CD4-positive, alpha-beta T cell (primary cell): Measurements from ENCODE around the gene NELFB. TPM values are rescaled to one million over a fixed set of nuclear protein-coding genes. Genes with fewer than 3 reads are reported as not detected.

ENCODE experiments used
- ATAC-seq: fragments of 200-7000 bp; cut with Tn5 transposase; one replicate; pipeline ENCODE4 v1.10.0; 2022; ENCODE audit warnings: mild to moderate bottlenecking; ENCODE audit not compliant: poor library complexity
- CTCF ChIA-PET: fragments of 350-600 bp; sonication (Branson Sonifier 250); formaldehyde crosslinking; loops from one replicate; lab custom pipeline; 2021; ENCODE audit warnings: antibody characterized with exemption, inconsistent platforms; lab: Charles Lee
- POLR2A ChIA-PET: fragments of 350-600 bp; sonication (Branson Sonifier 250); formaldehyde crosslinking; loops from one replicate; lab custom pipeline; 2021; ENCODE audit warnings: antibody characterized with exemption, inconsistent platforms; lab: Charles Lee
- DNase-seq, 14 experiments: peaks; one replicate each; pipeline ENCODE4 v3.0.0-alpha.2; 2013 to 2020; ENCODE audit warnings: mixed read lengths in 2 of 14
- H3K27ac ChIP-seq, 2 donors: one replicate each; pipeline versions ENCODE4 v1.5.1 to v1.7.0; 2013; ENCODE audit warnings: low read length in 2 of 2, low read depth in 1 of 2, mild to moderate bottlenecking in 1 of 2
- H3K27me3 ChIP-seq, 2 experiments: 1 replicate in 1 of 2; 2 replicates in 1 of 2; pipeline versions ENCODE4 v1.6.1 to v1.7.0; 2013; ENCODE audit warnings: low read length in 2 of 2, control low read depth in 1 of 2, mild to moderate bottlenecking in 1 of 2, moderate library complexity in 1 of 2; ENCODE audit not compliant: insufficient read depth in 2 of 2, control insufficient read depth in 1 of 2
- H3K36me3 ChIP-seq: one replicate; pipeline ENCODE4 v1.6.1; 2013; ENCODE audit warnings: low read length, control low read depth; ENCODE audit not compliant: insufficient read depth
- H3K4me1 ChIP-seq: one replicate; pipeline ENCODE4 v1.6.1; 2013; ENCODE audit warnings: low read length, control low read depth; ENCODE audit not compliant: insufficient read depth
- H3K4me3 ChIP-seq: one replicate; pipeline ENCODE4 v1.5.1; 2013; ENCODE audit warnings: mild to moderate bottlenecking, low read length, moderate library complexity
- H3K9me3 ChIP-seq, 2 experiments: 1 replicate in 1 of 2; 2 replicates in 1 of 2; pipeline versions ENCODE4 v1.6.1 to v1.7.0; 2013; ENCODE audit warnings: low read length in 2 of 2, mild to moderate bottlenecking in 2 of 2, control low read depth in 1 of 2, moderate library complexity in 1 of 2; ENCODE audit not compliant: control insufficient read depth in 1 of 2, insufficient read depth in 1 of 2
- H3K27ac Mint-ChIP-seq: one replicate; pipeline ENCODE4 v1.8.0; 2020; ENCODE audit warnings: mixed read lengths
- H3K27me3 Mint-ChIP-seq: one replicate; pipeline ENCODE4 v1.8.0; 2021; ENCODE audit warnings: mixed read lengths
- H3K36me3 Mint-ChIP-seq: one replicate; pipeline ENCODE4 v1.8.0; 2021; ENCODE audit warnings: low read depth, mixed read lengths
- H3K4me1 Mint-ChIP-seq: one replicate; pipeline ENCODE4 v1.8.0; 2021; ENCODE audit warnings: low read depth, mixed read lengths
- H3K4me3 Mint-ChIP-seq: one replicate; pipeline ENCODE4 v1.8.0; 2020; ENCODE audit warnings: mild to moderate bottlenecking, mixed read lengths
- H3K9me3 Mint-ChIP-seq: one replicate; pipeline ENCODE4 v1.8.0; 2020; ENCODE audit warnings: mixed read lengths
- CTCF ChIP-seq: fragments of 200-600 bp; IDR thresholded peaks from one replicate; pipeline ENCODE4 v1.8.0; 2022; ENCODE audit warnings: antibody characterized with exemption, mild to moderate bottlenecking
- intact Hi-C, 2 experiments: fragments of 100-400 bp; cut with DNase I in 1 of 2; cut with micrococcal nuclease in 1 of 2; formaldehyde crosslinking; loops; one replicate each; pipeline versions ENCODE4 v1.15.1 to v1.9.0; 2023 to 2025; cut with DNase I, micrococcal nuclease
- total RNA-seq, 174 experiments: library from RNA in 2 of 174; stranded (reverse) in 2 of 174; gene quantifications; one replicate each; pipeline ENCODE4 v1.2.3 and lab custom pipeline; 2021 to 2026

The NELFB gene
- total RNA-seq, 2 experiments from 2014 or later, result 20.7 to 21.2 TPM

DNA sequence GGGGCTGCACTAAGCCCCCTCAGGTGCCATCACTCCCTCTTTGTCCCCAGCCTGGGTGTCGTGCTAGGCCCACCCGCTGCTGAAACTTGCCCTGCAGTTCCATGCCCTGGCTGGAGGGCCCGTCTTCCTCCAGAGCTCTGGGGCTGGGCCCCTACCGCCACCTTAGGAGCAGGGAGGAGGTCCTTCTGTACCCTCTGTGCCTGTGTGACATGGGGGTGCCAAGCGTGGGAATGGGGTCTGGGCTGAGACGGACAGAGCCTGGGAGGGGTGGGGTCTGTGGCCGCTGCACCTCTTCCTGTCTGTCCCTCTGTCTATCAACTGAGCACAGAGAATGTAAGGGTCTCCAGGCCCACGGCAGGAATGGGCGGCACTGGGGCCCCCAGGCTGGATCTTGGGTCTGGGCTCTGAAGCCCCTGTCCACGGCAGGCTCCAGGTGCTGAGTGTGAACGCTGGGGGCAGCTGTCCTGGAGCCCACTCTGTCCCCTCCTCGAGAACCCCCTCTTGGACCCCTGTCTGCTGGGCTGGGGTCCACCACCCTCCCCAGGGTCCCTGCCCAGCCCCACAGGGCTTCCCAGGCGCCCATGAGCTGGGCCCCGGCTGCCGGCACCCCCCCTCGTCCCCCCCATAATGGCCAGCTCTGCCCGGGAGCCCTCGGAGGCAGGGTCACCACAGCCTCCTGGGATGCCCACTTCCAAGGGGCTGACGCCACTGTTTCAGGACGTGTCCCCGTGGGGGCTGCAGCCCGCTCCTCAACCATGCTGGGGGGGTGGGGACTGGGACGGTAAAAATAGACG lies 62.8 kb downstream of the NELFB start:
- no peak overlapping the region for H3K27ac Mint-ChIP-seq
- POLR2A ChIA-PET, result no interaction called here
- no peaks in the 10 kb centered on the region for H3K4me1 Mint-ChIP-seq
- intact Hi-C loops, result no loop called here
- peaks cover 32% of the 10 kb centered on the region for H3K4me1 ChIP-seq
- H3K27ac ChIP-seq, result no peak overlapping the region
- no peak overlapping the region for H3K4me3 ChIP-seq
- TF ChIP-seq CTCF, result no peak
- no peak for ATAC-seq
- peak in 2 of 14 experiments; percentile 4 to 17 for DNase-seq
- peaks cover 9 to 22% of the 10 kb centered on the region in 2 experiments for H3K27me3 ChIP-seq
- H3K9me3 Mint-ChIP-seq, result no peaks in the 10 kb centered on the region
- peaks cover 0 to 10% of the 10 kb centered on the region in 2 experiments for H3K9me3 ChIP-seq
- no peaks in the 10 kb centered on the region for H3K36me3 Mint-ChIP-seq
- peaks cover 3% of the 10 kb centered on the region for H3K27me3 Mint-ChIP-seq
- H3K36me3 ChIP-seq, result no peaks in the 10 kb centered on the region
- CTCF ChIA-PET, result no interaction called here
- no peak overlapping the region for H3K4me3 Mint-ChIP-seq

DNA sequence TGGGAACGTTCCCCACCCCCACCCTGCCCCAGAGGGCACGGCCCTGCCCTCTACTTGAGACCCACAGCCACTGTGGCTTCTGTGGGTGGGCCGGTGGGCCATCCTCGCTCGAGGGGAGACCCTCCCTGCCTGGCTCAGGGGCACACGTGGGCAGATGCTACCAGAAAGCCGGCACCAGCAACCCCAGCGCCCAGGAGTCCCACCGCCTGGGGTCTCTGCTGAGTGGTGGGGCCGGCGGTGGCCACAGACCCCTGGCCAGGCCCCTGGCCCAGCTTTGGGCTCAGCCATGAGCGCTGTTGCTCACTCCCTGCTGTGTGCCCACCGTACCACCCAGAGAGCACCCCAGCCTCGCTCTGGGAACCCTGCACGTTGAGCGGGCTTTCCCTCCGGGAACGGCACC lies 63.5 kb downstream of the NELFB start:
- no peak for TF ChIP-seq CTCF
- ATAC-seq (no peak), DNase-seq (peak in 1 of 14 experiments; percentile 14)
- Histone ChIP-seq H3K36me3 (no peaks in the 10 kb centered on the region), H3K9me3 (peaks cover 0 to 10% of the 10 kb centered on the region in 2 experiments), H3K4me1 (peaks cover 32% of the 10 kb centered on the region), H3K27ac (no peak overlapping the region), H3K27me3 (peaks cover 9 to 22% of the 10 kb centered on the region in 2 experiments), H3K4me3 (no peak overlapping the region)
- Mint-ChIP-seq H3K36me3 (no peaks in the 10 kb centered on the region), H3K27me3 (peaks cover 3% of the 10 kb centered on the region), H3K4me1 (no peaks in the 10 kb centered on the region), H3K27ac (no peak overlapping the region), H3K9me3 (no peaks in the 10 kb centered on the region), H3K4me3 (no peak overlapping the region)
- POLR2A ChIA-PET, result no interaction called here
- intact Hi-C loops, result no loop called here
- CTCF ChIA-PET, result no interaction called here

DNA sequence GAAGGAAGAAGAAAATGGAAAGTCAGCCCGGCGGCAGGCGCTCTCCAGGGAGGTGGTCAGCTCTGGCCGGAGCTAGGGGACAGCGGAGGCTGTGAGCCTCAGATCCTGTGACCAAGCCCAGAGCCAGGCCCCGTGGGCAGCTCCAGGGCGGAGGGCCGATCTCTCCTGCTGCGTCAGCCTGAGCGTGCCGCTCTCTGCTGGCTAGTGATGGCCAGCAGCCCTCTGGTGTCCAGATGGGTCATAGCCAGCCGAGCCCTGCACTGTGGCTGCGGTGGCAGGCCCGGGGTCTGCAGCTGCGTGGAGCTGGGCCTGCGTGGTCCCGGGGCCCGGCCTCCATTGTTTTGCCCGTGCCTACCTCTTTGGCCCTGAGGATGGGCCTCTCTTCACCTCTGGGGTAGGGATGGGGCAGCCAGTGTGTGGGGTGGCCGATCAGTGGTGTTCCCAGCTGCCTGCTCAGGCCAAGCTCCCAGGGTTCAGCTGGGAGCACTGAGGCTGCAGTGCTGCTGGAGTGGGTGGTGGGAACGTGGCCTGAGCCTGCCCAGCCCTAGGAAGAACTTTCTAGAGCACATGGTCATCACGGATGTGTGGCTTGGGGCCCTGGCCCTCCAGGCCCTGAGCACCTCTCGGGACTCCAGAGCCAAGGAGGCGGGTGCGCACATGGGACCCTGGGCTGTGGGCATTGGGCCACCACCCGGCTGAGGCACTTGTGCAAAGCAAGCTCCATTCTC lies 64.0 kb downstream of the NELFB start:
- TF ChIP-seq CTCF, result no peak
- H3K9me3 ChIP-seq, result peaks cover 0 to 10% of the 10 kb centered on the region in 2 experiments
- ATAC-seq, result no peak
- H3K4me3 ChIP-seq, result no peak overlapping the region
- Mint-ChIP-seq H3K27me3 (peaks cover 4% of the 10 kb centered on the region), H3K4me3 (no peak overlapping the region), H3K4me1 (no peaks in the 10 kb centered on the region), H3K9me3 (no peaks in the 10 kb centered on the region), H3K36me3 (no peaks in the 10 kb centered on the region), H3K27ac (no peak overlapping the region)
- intact Hi-C loops, result no loop called here
- peak in 1 of 14 experiments; percentile 20 for DNase-seq
- CTCF ChIA-PET, result no interaction called here
- peaks cover 9 to 24% of the 10 kb centered on the region in 2 experiments for H3K27me3 ChIP-seq
- peaks cover 32% of the 10 kb centered on the region for H3K4me1 ChIP-seq
- H3K36me3 ChIP-seq, result no peaks in the 10 kb centered on the region
- POLR2A ChIA-PET, result no interaction called here
- H3K27ac ChIP-seq, result no peak overlapping the region
